Aorta (tissue), 5 donors: ENCODE measurements around the gene DTD2. TPM values are rescaled to one million over a fixed set of nuclear protein-coding genes. Genes with fewer than 3 reads are reported as not detected.

ENCODE experiments used
- ATAC-seq: fragments of 200-7000 bp; cut with Tn5 transposase; one replicate; pipeline ENCODE4 v1.9.1; 2022; ENCODE audit warnings: moderate library complexity; ENCODE audit not compliant: low FRiP score
- DNase-seq, 2 donors: peaks; one replicate each; pipeline ENCODE4 v3.0.0-alpha.2; 2020
- H3K27ac ChIP-seq, 2 donors: one replicate each; pipeline ENCODE4 v1.5.1; 2013; ENCODE audit warnings: low read length in 2 of 2, mild to moderate bottlenecking in 2 of 2, moderate library complexity in 2 of 2, control low read depth in 1 of 2, inconsistent platforms in 1 of 2, low read depth in 1 of 2
- H3K27me3 ChIP-seq, 2 donors: one replicate each; pipeline ENCODE4 v1.6.1; 2013; ENCODE audit warnings: control low read depth in 1 of 2, low read length in 1 of 2, mild to moderate bottlenecking in 1 of 2, moderate library complexity in 1 of 2; ENCODE audit not compliant: insufficient read depth in 2 of 2, control insufficient read depth in 1 of 2
- H3K36me3 ChIP-seq, 2 donors: one replicate each; pipeline ENCODE4 v1.6.1; 2013; ENCODE audit warnings: control low read depth in 1 of 2, low read length in 1 of 2, mild to moderate bottlenecking in 1 of 2; ENCODE audit not compliant: insufficient read depth in 2 of 2, control insufficient read depth in 1 of 2
- H3K4me1 ChIP-seq, 2 donors: one replicate each; pipeline ENCODE4 v1.6.1; 2013; ENCODE audit warnings: low read length in 2 of 2, control low read depth in 1 of 2, mild to moderate bottlenecking in 1 of 2, moderate library complexity in 1 of 2; ENCODE audit not compliant: insufficient read depth in 2 of 2, control insufficient read depth in 1 of 2
- H3K4me3 ChIP-seq, 2 donors: one replicate each; pipeline ENCODE4 v1.5.1; 2013; ENCODE audit warnings: low read length in 2 of 2, control low read depth in 1 of 2, mild to moderate bottlenecking in 1 of 2
- H3K9me3 ChIP-seq: one replicate; pipeline ENCODE4 v1.6.1; 2013; ENCODE audit warnings: mild to moderate bottlenecking, low read length; ENCODE audit not compliant: control insufficient read depth
- WGBS, 2 donors: extraction: QIAGEN DNeasy Blood & Tissue Kit; methylation state at CpG; one replicate each; pipeline ENCODE4 v1.1.7; 2013; 5-methylcytosine and 5-hydroxymethylcytosine counted together
- intact Hi-C, 2 donors: fragments of 100-400 bp; cut with DNase I; formaldehyde crosslinking; loops; one replicate each; pipeline versions ENCODE4 v1.14.2 to v1.15.0; 2022
- long read RNA-seq, 2 donors: library from polyadenylated mRNA; unstranded; transcript quantifications; one replicate each; pipeline ENCODE4 v2.0.0, GENCODE V29; 2020 to 2021
- polyA plus RNA-seq, 2 donors: library from polyadenylated mRNA; stranded (reverse); fragments of 200-250 nt; gene quantifications; one replicate each; pipeline ENCODE4 v1.2.3, GENCODE V29; 2013
- total RNA-seq, 2 donors: library from RNA; stranded (reverse); fragmentation: NEBNext Ultra II Directional; extraction: Animal tissue kit (Norgen Biotek cat#: 25700); gene quantifications; one replicate each; pipeline ENCODE4 v1.2.1, GENCODE V29; 2021
- donor health status: healthy with polysubstance abuse.
- donor health status: Bipolar disorder and iron deficiency.
- donor health status: DM: no; HTN: no; CAD: no.
- donor health status: DM: no; HTN: no; CAD: no.
- donor health status: DM: yes; HTN: yes; CAD: no.

Gene DTD2
- total RNA-seq (10 to 100 TPM; 12.4 to 15.5 TPM), polyA plus RNA-seq (10 to 100 TPM in 1 of 2 donors, 1 to 10 TPM in 1; 10.0 to 16.9 TPM)
- long read RNA-seq, donor 1, result 0 reads
- long read RNA-seq, donor 2, partial matches to known transcripts, result 0 of 3 reads
- long read RNA-seq, donor 2, other reads (novel, unspliced or antisense), result 2 of 3 reads

DNA sequence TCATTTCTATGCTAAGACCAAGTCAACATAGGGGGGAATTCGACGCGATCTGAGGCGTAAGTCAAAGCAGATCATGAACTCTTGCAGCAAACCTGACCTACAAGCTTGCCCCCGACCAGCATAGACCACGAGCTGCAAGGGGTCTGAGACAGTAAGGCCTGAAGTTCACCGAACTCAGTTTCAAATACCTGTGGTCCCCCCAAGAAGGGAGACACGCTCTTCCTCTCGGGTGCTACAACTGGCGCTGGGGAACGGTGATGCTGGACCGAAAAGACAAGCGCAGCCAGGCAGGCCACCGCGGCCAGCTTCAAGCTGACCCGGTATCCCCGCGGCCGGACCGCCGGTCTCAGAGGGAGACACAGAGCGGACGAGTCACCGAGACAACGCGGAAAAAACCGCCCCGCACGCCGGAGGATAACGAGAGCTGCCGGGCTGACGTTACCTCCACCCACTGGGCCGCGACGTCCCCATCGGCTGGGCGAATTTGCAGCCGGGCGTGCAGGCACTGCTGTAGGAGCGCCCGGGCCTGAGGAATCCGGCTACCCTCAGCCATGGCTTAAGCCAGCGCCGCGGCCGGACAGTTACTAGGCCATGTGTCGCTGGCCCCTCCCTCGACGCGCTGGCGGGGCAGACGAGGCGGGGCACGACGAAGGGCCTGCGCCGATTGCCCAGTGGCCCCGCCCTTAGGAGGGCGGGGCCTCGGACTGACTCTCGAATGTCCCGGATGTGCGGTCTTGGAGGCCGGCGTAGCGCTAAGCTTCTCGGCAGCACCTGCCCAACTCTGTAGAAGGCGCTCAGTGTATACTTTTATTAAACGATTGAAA is at the start of gene DTD2:
Gene DTD2, minus strand, starts transcription at position 666 of the 824 bp plus-strand sequence. Its CDS starts 113 bp downstream, at position 553.
- intact Hi-C loops, result loop anchor here in 1 of 2 donors (10.0 kb wide), 1 partner anchor 52 kb away; no protein-coding TSS in a partner anchor

DNA sequence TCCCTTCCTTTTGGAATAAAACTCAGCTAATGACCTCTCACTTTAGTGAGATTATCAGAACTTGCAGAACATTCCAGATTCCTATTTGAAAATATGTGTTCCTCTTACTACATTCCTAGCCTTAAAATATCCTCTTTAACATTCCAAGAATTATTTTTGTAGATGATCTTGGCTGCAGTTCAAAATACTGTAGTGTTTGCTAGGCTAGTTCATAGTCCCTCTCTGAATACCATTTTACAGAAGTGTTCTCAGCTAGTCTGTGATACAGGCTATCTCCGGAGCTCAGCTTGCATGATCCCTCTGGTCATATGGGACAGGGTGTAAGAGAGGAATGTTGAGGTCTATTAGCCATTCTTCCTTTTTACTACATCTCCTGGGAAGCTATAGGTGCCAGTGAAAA is 48.1 kb upstream of the DTD2 start:
- no peak overlapping the region for H3K27ac ChIP-seq
- ATAC-seq, result no peak
- intact Hi-C loops, result loop anchor here in 1 of 2 donors (5.0 to 10.0 kb wide), 2 partner anchors 569 to 747 kb away; partner anchors contain the start of gene ARHGAP5

More for the DNA sequence above, at the start of gene DTD2:
- Histone ChIP-seq H3K27me3 (no peaks in the 10 kb centered on the region), H3K4me1 (no peaks in the 10 kb centered on the region), H3K36me3 (no peaks in the 10 kb centered on the region), H3K9me3 (no peaks in the 10 kb centered on the region), H3K4me3 (peak within 1 kb of the TSS; percentile 45 to 50), H3K27ac (peak within 1 kb of the TSS; percentile 7 to 48)
- WGBS, 2 donors, result 3 to 4% methylated on average over 62 to 70 of the region's 70 CpGs
- peak; percentile 100 for ATAC-seq
- peak; percentile 96 to 97 for DNase-seq

DNA sequence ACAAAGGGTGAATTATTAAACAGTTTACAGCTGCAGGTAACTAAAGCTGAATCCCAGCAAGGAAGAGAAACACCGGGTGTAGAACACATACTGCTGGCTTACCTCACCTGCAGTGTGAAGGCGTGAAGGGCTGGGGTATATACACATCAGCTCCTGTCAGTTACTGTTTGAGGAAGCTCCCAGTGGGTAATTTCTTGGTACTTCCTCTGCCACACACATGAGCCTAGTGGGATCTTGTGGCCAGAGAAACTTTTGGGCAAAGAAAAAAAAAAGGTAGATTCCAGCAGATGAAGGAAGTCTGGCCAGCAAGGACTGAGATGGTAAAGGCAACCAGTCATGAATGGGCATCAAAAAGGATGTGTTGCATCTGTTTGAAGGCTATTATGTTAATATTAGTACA is 44.6 kb upstream of the DTD2 start:
- intact Hi-C loops, result loop anchor here in 1 of 2 donors (10.0 kb wide), 1 partner anchor 573 kb away; the partner anchor contains the start of gene ARHGAP5
- ATAC-seq (no peak), DNase-seq (no peak)
- Histone ChIP-seq H3K4me1 (peaks cover 2 to 7% of the 10 kb centered on the region in 2 donors), H3K27ac (no peak overlapping the region), H3K27me3 (no peaks in the 10 kb centered on the region), H3K36me3 (no peaks in the 10 kb centered on the region), H3K4me3 (no peak overlapping the region), H3K9me3 (no peaks in the 10 kb centered on the region)
- 92 to 95% methylated on average over 2 of the region's 2 CpGs for WGBS, 2 donors

More for the DNA sequence above, 48.1 kb upstream of the DTD2 start:
- DNase-seq, result no peak
- no peaks in the 10 kb centered on the region for H3K36me3 ChIP-seq
- no peaks in the 10 kb centered on the region for H3K9me3 ChIP-seq
- no peaks in the 10 kb centered on the region for H3K27me3 ChIP-seq
- H3K4me3 ChIP-seq, result no peak overlapping the region
- 3 to 7% methylated on average over 1 of the region's 1 CpG for WGBS, 2 donors
- peaks cover 2 to 7% of the 10 kb centered on the region in 2 donors for H3K4me1 ChIP-seq

DNA sequence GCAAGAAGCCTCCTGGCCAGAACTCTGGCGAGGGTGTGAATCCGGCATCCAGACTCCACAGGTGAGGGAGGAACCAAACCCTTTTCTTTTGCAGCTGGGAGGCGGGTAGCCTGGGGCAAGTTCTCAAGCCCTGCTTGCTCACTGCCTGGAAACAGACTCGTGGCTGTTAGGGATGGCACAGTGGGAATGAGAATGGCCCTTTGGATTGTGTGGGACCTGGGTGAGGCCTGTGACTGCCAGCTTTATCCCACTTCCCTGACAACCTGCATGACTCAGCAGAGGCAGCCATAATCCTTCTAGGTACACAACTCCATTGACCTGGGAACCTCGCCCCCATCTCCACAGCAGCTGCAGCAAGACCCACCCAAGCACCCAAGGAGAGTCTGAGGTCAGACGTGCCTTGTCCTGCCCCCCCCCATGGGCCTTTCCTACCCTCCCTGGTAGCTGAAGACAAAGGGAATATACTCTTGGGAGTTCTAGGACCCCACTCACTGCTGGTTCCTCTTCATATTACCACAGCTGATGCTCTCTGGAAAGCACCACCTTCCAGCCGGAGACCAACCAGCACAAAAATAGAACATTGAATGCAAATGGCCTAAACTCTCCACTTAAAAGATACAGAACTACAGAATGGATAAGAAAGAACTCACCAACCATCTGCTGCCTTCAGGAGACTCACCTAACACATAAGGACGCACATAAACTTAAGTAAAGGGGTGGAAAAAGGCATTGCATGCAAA is 35.6 kb upstream of the DTD2 start:
- DNase-seq (peak in 1 of 2 donors; percentile 66), ATAC-seq (no peak)
- Histone ChIP-seq H3K36me3 (no peaks in the 10 kb centered on the region), H3K27ac (no peak overlapping the region), H3K27me3 (no peaks in the 10 kb centered on the region), H3K9me3 (no peaks in the 10 kb centered on the region), H3K4me3 (no peak overlapping the region), H3K4me1 (no peaks in the 10 kb centered on the region)
- 93% methylated on average over 8 of the region's 8 CpGs for WGBS, 2 donors
- intact Hi-C loops, result no loop called here

DNA sequence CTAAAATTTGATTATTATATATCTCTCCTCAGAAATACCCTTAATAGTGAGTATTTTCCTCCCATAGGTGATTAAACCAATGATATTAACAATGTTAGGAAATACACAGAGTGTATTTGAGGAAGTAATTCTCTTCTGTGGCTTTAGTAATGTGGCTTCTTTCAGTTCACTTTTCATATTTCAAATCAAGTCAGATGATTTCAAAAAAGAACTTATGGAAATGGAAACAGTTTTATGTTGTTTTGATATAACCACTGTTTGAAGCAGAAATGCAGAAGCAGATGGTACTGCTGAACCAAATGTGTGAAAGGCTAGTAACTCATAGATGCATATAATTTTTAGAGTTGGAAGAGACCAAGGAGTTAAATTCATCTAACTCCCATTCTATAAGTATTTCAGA is 32.4 kb upstream of the DTD2 start:
- no peaks in the 10 kb centered on the region for H3K4me1 ChIP-seq
- ATAC-seq (no peak), DNase-seq (no peak)
- H3K36me3 ChIP-seq, result no peaks in the 10 kb centered on the region
- no peak overlapping the region for H3K4me3 ChIP-seq
- H3K27me3 ChIP-seq, result no peaks in the 10 kb centered on the region
- intact Hi-C loops, result no loop called here
- H3K9me3 ChIP-seq, result no peaks in the 10 kb centered on the region
- no peak overlapping the region for H3K27ac ChIP-seq

DNA sequence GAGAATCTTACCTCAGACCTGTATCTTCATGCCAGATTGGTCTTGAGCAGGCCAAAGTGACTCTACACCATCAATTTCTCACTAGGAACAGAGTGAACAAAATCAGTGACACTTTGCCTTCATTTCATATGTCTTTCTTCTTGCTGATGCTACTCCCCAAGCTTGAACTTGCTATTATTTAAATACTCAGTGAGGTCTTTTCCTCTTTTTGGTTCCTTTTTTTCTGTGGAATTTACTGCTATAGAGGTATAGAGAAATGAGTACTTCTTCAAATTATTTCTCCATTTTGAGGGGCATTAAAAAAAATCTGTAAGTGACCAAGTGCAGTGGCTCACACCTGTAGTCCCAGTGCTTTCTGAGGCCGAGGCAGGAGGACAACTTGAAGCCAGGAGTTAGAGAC is 30.6 kb upstream of the DTD2 start, which contains the start of gene GPR33:
Gene GPR33, minus strand, starts transcription at position 154 of the 400 bp plus-strand sequence. CDS start 4,074 bp downstream, outside the sequence.
- ATAC-seq (no peak), DNase-seq (no peak)
- H3K27ac ChIP-seq, result no peak within 1 kb of the TSS
- H3K4me1 ChIP-seq, result no peaks in the 10 kb centered on the region
- no peaks in the 10 kb centered on the region for H3K9me3 ChIP-seq
- H3K27me3 ChIP-seq, result no peaks in the 10 kb centered on the region
- no peak within 1 kb of the TSS for H3K4me3 ChIP-seq
- intact Hi-C loops, result no loop called here
- WGBS, 2 donors, result 91 to 95% methylated on average over 1 of the region's 1 CpG
- no peaks in the 10 kb centered on the region for H3K36me3 ChIP-seq

DNA sequence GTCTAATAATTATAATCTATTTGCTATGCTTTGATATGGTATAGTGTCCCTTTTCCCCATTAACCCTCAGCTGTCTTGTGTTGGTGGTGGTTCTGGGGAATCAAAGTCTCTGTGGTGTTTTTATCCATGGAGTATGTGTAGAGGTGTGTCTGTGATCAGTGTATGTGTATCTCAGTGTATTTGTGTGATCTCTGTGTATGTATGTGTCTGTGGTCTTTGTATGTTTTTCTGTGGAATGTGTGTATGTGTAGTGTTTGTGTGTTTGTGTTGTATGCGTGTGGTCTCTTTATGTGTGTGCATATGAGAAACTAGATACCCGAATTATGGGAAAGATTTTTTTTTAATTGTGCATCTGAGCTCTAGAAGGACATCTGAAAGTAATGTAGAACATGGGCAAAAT is 29.5 kb upstream of the DTD2 start:
- WGBS, 2 donors, result 92% methylated on average over 2 of the region's 2 CpGs
- no peak for DNase-seq
- Histone ChIP-seq H3K27ac (no peak overlapping the region), H3K4me3 (no peak overlapping the region), H3K9me3 (no peaks in the 10 kb centered on the region), H3K27me3 (no peaks in the 10 kb centered on the region), H3K4me1 (no peaks in the 10 kb centered on the region), H3K36me3 (no peaks in the 10 kb centered on the region)
- no peak for ATAC-seq
- intact Hi-C loops, result no loop called here

DNA sequence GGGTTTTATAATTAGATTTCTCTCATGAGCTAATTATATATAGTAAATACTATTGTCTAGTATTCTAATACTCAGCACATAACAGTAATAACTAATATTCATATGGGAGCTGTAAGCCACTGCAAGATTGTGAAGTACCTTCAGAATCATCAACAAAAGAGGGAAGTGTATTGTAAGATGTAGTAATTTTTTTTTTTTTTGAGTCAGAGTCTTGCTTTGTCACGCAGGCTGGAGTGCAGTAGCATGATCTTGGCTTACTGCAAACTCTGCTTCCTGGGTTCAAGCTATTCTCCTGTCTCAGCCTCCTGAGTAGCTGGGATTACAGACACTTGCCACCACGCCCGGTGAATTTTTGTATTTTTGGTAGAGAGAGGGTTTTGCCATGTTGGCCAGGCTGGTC is 27.4 kb upstream of the DTD2 start:
- H3K27me3 ChIP-seq, result no peaks in the 10 kb centered on the region
- no peaks in the 10 kb centered on the region for H3K36me3 ChIP-seq
- H3K27ac ChIP-seq, result no peak overlapping the region
- H3K4me3 ChIP-seq, result no peak overlapping the region
- ATAC-seq (no peak), DNase-seq (no peak)
- no peaks in the 10 kb centered on the region for H3K4me1 ChIP-seq
- no peaks in the 10 kb centered on the region for H3K9me3 ChIP-seq
- intact Hi-C loops, result no loop called here
- WGBS, 2 donors, result 85 to 87% methylated on average over 3 of the region's 3 CpGs
